Muscle of leg (tissue), 11 donors: ENCODE results near the gene TRIP12. TPM values are rescaled to one million over a fixed set of nuclear protein-coding genes. Genes with fewer than 3 reads are reported as not detected.

ENCODE experiments used
- DNase-seq: peaks from one replicate; pipeline ENCODE4 v3.0.0; 2013
- H3K27ac ChIP-seq: one replicate; pipeline ENCODE4 v1.5.1; 2013; ENCODE audit warnings: mild to moderate bottlenecking, low read length, control low read depth
- H3K27me3 ChIP-seq: one replicate; pipeline ENCODE4 v1.6.1; 2013; ENCODE audit warnings: low read length; ENCODE audit not compliant: control insufficient read depth, insufficient read depth
- H3K36me3 ChIP-seq: one replicate; pipeline ENCODE4 v1.6.1; 2013; ENCODE audit warnings: low read length; ENCODE audit not compliant: control insufficient read depth, insufficient read depth
- H3K4me1 ChIP-seq: one replicate; pipeline ENCODE4 v1.6.1; 2013; ENCODE audit warnings: low read length; ENCODE audit not compliant: control insufficient read depth, insufficient read depth
- H3K4me3 ChIP-seq: one replicate; pipeline ENCODE4 v1.5.1; 2013; ENCODE audit warnings: low read length, control low read depth
- H3K9me3 ChIP-seq: replicated peaks from 2 replicates; pipeline ENCODE4 v1.6.1; 2013; ENCODE audit warnings: low read depth, low read length; ENCODE audit not compliant: control insufficient read depth
- WGBS: methylation state at CpG from one replicate; pipeline ENCODE4 v1.1.5; 2013; ENCODE audit warnings: missing lambda C conversion rate; ENCODE audit not compliant: insufficient coverage; 5-methylcytosine and 5-hydroxymethylcytosine counted together
- polyA plus RNA-seq, 8 donors: library from polyadenylated mRNA; unstranded; fragments of 120-200 nt; gene quantifications; one replicate each; pipeline versions ENCODE4 v1.2.1 to v1.2.3, GENCODE V29; 2013; ENCODE audit warnings: inconsistent platforms in 1 of 8, low replicate concordance in 1 of 8; ENCODE audit not compliant: insufficient read length in 8 of 8, insufficient read depth in 1 of 8
- total RNA-seq: library from RNA; stranded (reverse); fragments of 120-200 nt; gene quantifications from one replicate; pipeline ENCODE4 v1.2.4, GENCODE V29; 2013

TRIP12 gene
- total and polyA plus RNA-seq, 9 donors, result 95.2 to 172 (median 145) TPM

- under 1% methylated on average over 66 of the region's 84 CpGs for WGBS
- Histone ChIP-seq H3K27ac (no peak within 1 kb of the TSS), H3K36me3 (no peaks in the 10 kb centered on the region), H3K9me3 (no peaks in the 10 kb centered on the region), H3K27me3 (peaks cover 35% of the 10 kb centered on the region), H3K4me1 (peaks cover 13% of the 10 kb centered on the region), H3K4me3 (no peak within 1 kb of the TSS)
- no peak for DNase-seq
Measured at GRCh38 chr2:229714080-229714735, 207.6 kb downstream of the TRIP12 start, which contains the start of gene DNER. DNER (minus strand) TSS chr2:229714555; CDS start chr2:229714423, 132 bp downstream.

Other genes starting within 250 kb of the TRIP12 start
- gene DNER, start 207.5 kb downstream of the TRIP12 start, total RNA-seq, result 1.9 TPM
- gene DNER, start 207.5 kb downstream of the TRIP12 start, polyA plus RNA-seq, result 1 to 10 TPM in 6 of 8 donors, under 1 TPM in 2; 0.57 to 3.2 (median 1.7) TPM
- gene FBXO36, start 494 bp upstream of the TRIP12 start, total RNA-seq, result 2.8 TPM
- gene FBXO36, start 494 bp upstream of the TRIP12 start, polyA plus RNA-seq, result 1 to 10 TPM; 2.2 to 3.2 (median 2.5) TPM
- 4.2 TPM for gene SLC16A14, start 146.9 kb upstream of the TRIP12 start, total RNA-seq
- 1 to 10 TPM; 2.2 to 5.0 (median 2.8) TPM for gene SLC16A14, start 146.9 kb upstream of the TRIP12 start, polyA plus RNA-seq